ENCODE data around the gene AJAP1. TPM values are rescaled to one million over a fixed set of nuclear protein-coding genes. Genes with fewer than 3 reads are reported as not detected.

Gene AJAP1
- total and polyA plus RNA-seq, 2 experiments from 2014 or later, result not detected

- TF ChIP-seq ZNF462 (CRISPR knock-in tag; IDR thresholded peaks at IDR 0.05), result no peak
- no peak for TF ChIP-seq STAT1 (IDR thresholded peaks at IDR 0.05; ENCODE audit: unreplicated experiment)
- TF ChIP-seq CREB1 (CRISPR knock-in tag; IDR thresholded peaks at IDR 0.05; ENCODE audit: low read depth), result no peak
- TF ChIP-seq NANOG (IDR thresholded peaks at IDR 0.05; ENCODE audit: borderline replicate concordance), result no peak
- TF ChIP-seq ZNF114 (CRISPR knock-in tag; IDR thresholded peaks at IDR 0.05), result no peak
- TF ChIP-seq CTCF (conservative IDR thresholded peaks at IDR 0.05; ENCODE audit: low read depth in 2 of 2), result no peak
- TF ChIP-seq EZH2 (IDR thresholded peaks at IDR 0.05; ENCODE audit: low read depth, unreplicated experiment), result no peak
Observed at GRCh38 chr1:4621646-4622045, 32.8 kb upstream of the AJAP1 start (continued).

- no peaks in the 10 kb centered on the region for H3F3A ChIP-seq (replicated peaks; ENCODE audit: low read depth)
- no peak overlapping the region for H3K4me3 Mint-ChIP-seq
- H3K27me3 ChIP-seq (ENCODE audit: insufficient read depth), result no peaks in the 10 kb centered on the region
- H3K27ac Mint-ChIP-seq, result no peak overlapping the region
- peaks cover 3% of the 10 kb centered on the region for H3K27me3 Mint-ChIP-seq (ENCODE audit: insufficient read depth, low read depth, poor library complexity)
- no peak for ATAC-seq
- no peaks in the 10 kb centered on the region for H3K36me3 Mint-ChIP-seq (ENCODE audit: low read depth)
- no peaks in the 10 kb centered on the region for H4K20me1 ChIP-seq (replicated peaks; ENCODE audit: insufficient read depth)
- H3K27ac ChIP-seq (ENCODE audit: low read depth), result no peak overlapping the region
- DNase-seq (ENCODE audit: low spot score), result no peak
- H3K36me3 ChIP-seq (ENCODE audit: insufficient read depth), result peaks cover 3% of the 10 kb centered on the region; the same call in 1 of the 2 replicates
- H3K9me2 ChIP-seq (ENCODE audit: insufficient read depth), result no peaks in the 10 kb centered on the region
- no peaks in the 10 kb centered on the region; the same call in 2 of the 3 replicates for H3K4me1 Mint-ChIP-seq
- H3K9me3 Mint-ChIP-seq, result no peaks in the 10 kb centered on the region
- no peak for TF ChIP-seq CTCF (conservative IDR thresholded peaks at IDR 0.05; ENCODE audit: low read depth in 2 of 2)
- no peak for TF ChIP-seq NANOG (IDR thresholded peaks at IDR 0.05; ENCODE audit: borderline replicate concordance)
- no peak for TF ChIP-seq EZH2phosphoT487 (IDR thresholded peaks at IDR 0.05; ENCODE audit: unreplicated experiment)
- no peak overlapping the region for H2AFZ ChIP-seq
- no peaks in the 10 kb centered on the region for H3K79me2 ChIP-seq (replicated peaks; ENCODE audit: insufficient read depth)
- no peak overlapping the region for H3K4me3 ChIP-seq
- no peaks in the 10 kb centered on the region for H3K4me1 ChIP-seq (ENCODE audit: insufficient read depth)
- H3K4me2 ChIP-seq, result no peak overlapping the region
Observed at GRCh38 chr1:4622821-4623220, 31.6 kb upstream of the AJAP1 start.

All from GM23338 (cell line).